HEK293 (cell line): ENCODE measurements around the gene GATA3.

Experiments used
- CTCF ChIA-PET: fragments of 350-600 bp; formaldehyde crosslinking; extraction: SDS; loops from one replicate; lab custom pipeline; 2021; ENCODE audit warnings: antibody characterized with exemption; lab: Yijun Ruan, JAX
- POLR2A ChIA-PET: fragments of 300-600 bp; formaldehyde crosslinking; extraction: SDS; loops from one replicate; lab custom pipeline; 2020; ENCODE audit warnings: antibody characterized with exemption, inconsistent platforms; lab: Yijun Ruan, JAX
- H3K27ac ChIP-seq: fragments of 200-500 bp; sonication (Bioruptor generic); 2 replicates; pipeline ENCODE4 v1.5.1; 2014; ENCODE audit warnings: low read depth, low read length, control low read depth, inconsistent platforms; ENCODE audit errors: extremely low read depth
- H3K36me3 ChIP-seq, 2 experiments: fragments of 200-500 bp in 1 of 2; sonication (Bioruptor generic) in 1 of 2; 1 replicate in 1 of 2; 2 replicates in 1 of 2; pipeline ENCODE4 v1.5.1; 2014 to 2017; ENCODE audit warnings: inconsistent platforms in 2 of 2, low read length in 2 of 2; ENCODE audit not compliant: control insufficient read depth in 2 of 2, insufficient read depth in 1 of 2
- H3K4me1 ChIP-seq: fragments of 200-500 bp; sonication (Bioruptor generic); 2 replicates; pipeline ENCODE4 v1.5.1; 2014; ENCODE audit warnings: mild to moderate bottlenecking, low read length, inconsistent platforms; ENCODE audit not compliant: control insufficient read depth, insufficient read depth
- H3K4me3 ChIP-seq: 2 replicates; pipeline ENCODE4 v1.5.1; 2011; ENCODE audit warnings: low read depth, mild to moderate bottlenecking, control low read depth, low read length, moderate library complexity
- H3K9me3 ChIP-seq: fragments of 200-500 bp; sonication (Bioruptor generic); 2 replicates; pipeline ENCODE4 v1.5.1; 2014; ENCODE audit warnings: low read depth, low read length, inconsistent platforms; ENCODE audit not compliant: control insufficient read depth, insufficient read depth
- FEZF1 ChIP-seq: fragments of 450-650 bp; formaldehyde crosslinking; IDR thresholded peaks from 2 replicates; pipeline ENCODE4 v1.5.1; 2016; ENCODE audit warnings: missing biosample characterization, missing genetic modification characterization
- MZF1 ChIP-seq: fragments of 450-650 bp; formaldehyde crosslinking; IDR thresholded peaks from 2 replicates; pipeline ENCODE4 v1.5.1; 2017; ENCODE audit warnings: missing biosample characterization, missing genetic modification characterization, borderline replicate concordance
- OSR2 ChIP-seq: fragments of 450-650 bp; formaldehyde crosslinking; IDR thresholded peaks from 2 replicates; pipeline ENCODE4 v1.5.1; 2016; ENCODE audit warnings: missing biosample characterization, missing genetic modification characterization
- SP7 ChIP-seq: fragments of 450-650 bp; formaldehyde crosslinking; IDR thresholded peaks from 2 replicates; pipeline ENCODE4 v1.5.1; 2016; ENCODE audit warnings: missing biosample characterization, missing genetic modification characterization
- TCF7L2 ChIP-seq: IDR thresholded peaks from 2 replicates; pipeline ENCODE4 v1.6.1; 2011; ENCODE audit warnings: low read depth, mild to moderate bottlenecking, inconsistent platforms, low read length, moderate library complexity, borderline replicate concordance
- ZBTB21 ChIP-seq: fragments of 450-650 bp; formaldehyde crosslinking; IDR thresholded peaks from 2 replicates; pipeline ENCODE4 v1.5.1; 2017; ENCODE audit warnings: missing biosample characterization, missing genetic modification characterization
- ZEB2 ChIP-seq: fragments of 450-650 bp; formaldehyde crosslinking; IDR thresholded peaks from 2 replicates; pipeline ENCODE4 v1.5.1; 2016; ENCODE audit warnings: missing biosample characterization, missing genetic modification characterization
- ZIC2 ChIP-seq: fragments of 450-650 bp; formaldehyde crosslinking; IDR thresholded peaks from 2 replicates; pipeline ENCODE4 v1.5.1; 2016; ENCODE audit warnings: missing biosample characterization, missing genetic modification characterization
- ZNF121 ChIP-seq: fragments of 450-650 bp; formaldehyde crosslinking; IDR thresholded peaks from 2 replicates; pipeline ENCODE4 v1.5.1; 2016; ENCODE audit warnings: missing biosample characterization, missing genetic modification characterization
- ZNF157 ChIP-seq: fragments of 450-650 bp; formaldehyde crosslinking; IDR thresholded peaks from 2 replicates; pipeline ENCODE4 v1.5.1; 2016; ENCODE audit warnings: missing biosample characterization, missing genetic modification characterization
- ZNF426 ChIP-seq: fragments of 450-650 bp; formaldehyde crosslinking; IDR thresholded peaks from 2 replicates; pipeline ENCODE4 v1.5.1; 2017; ENCODE audit warnings: missing biosample characterization, missing genetic modification characterization, mild to moderate bottlenecking, inconsistent platforms, moderate library complexity
- ZNF785 ChIP-seq: fragments of 450-650 bp; formaldehyde crosslinking; IDR thresholded peaks from 2 replicates; pipeline ENCODE4 v1.5.1; 2016; ENCODE audit warnings: missing biosample characterization, missing genetic modification characterization
- ZSCAN16 ChIP-seq: fragments of 450-650 bp; formaldehyde crosslinking; IDR thresholded peaks from 2 replicates; pipeline ENCODE4 v1.5.1; 2016; ENCODE audit warnings: missing biosample characterization, missing genetic modification characterization
- TF ChIP-seq, protein P1 (sequence below): fragments of 450-650 bp; formaldehyde crosslinking; IDR thresholded peaks from 2 replicates; pipeline ENCODE4 v1.5.0; 2017; ENCODE audit warnings: missing biosample characterization, missing genetic modification characterization, borderline replicate concordance
- TF ChIP-seq, protein P2 (sequence below): fragments of 450-650 bp; formaldehyde crosslinking; IDR thresholded peaks from 2 replicates; pipeline ENCODE4 v1.5.1; 2016; ENCODE audit warnings: missing biosample characterization, missing genetic modification characterization
- TF ChIP-seq, protein P3 (sequence below): fragments of 450-650 bp; formaldehyde crosslinking; IDR thresholded peaks from 2 replicates; pipeline ENCODE4 v1.5.1; 2016; ENCODE audit warnings: missing biosample characterization, missing genetic modification characterization
- TF ChIP-seq, protein P4 (sequence below): fragments of 450-650 bp; formaldehyde crosslinking; IDR thresholded peaks from 2 replicates; pipeline ENCODE4 v1.5.1; 2016; ENCODE audit warnings: missing biosample characterization, missing genetic modification characterization
- TF ChIP-seq, protein P5 (sequence below): fragments of 450-650 bp; formaldehyde crosslinking; IDR thresholded peaks from 2 replicates; pipeline ENCODE4 v1.5.1; 2016; ENCODE audit warnings: missing biosample characterization, missing genetic modification characterization
- TF ChIP-seq, protein P6 (sequence below): fragments of 450-650 bp; formaldehyde crosslinking; IDR thresholded peaks from 2 replicates; pipeline ENCODE4 v1.5.1; 2016; ENCODE audit warnings: missing biosample characterization, missing genetic modification characterization, borderline replicate concordance
- TF ChIP-seq, protein P7 (sequence below): fragments of 450-650 bp; formaldehyde crosslinking; IDR thresholded peaks from 2 replicates; pipeline ENCODE4 v1.5.1; 2017; ENCODE audit warnings: missing biosample characterization, mild to moderate bottlenecking, missing genetic modification characterization, moderate library complexity
- TF ChIP-seq, protein P8 (sequence below): fragments of 450-650 bp; formaldehyde crosslinking; IDR thresholded peaks from 2 replicates; pipeline ENCODE4 v1.5.1; 2016; ENCODE audit warnings: missing biosample characterization, missing genetic modification characterization

Gene GATA3

DNA sequence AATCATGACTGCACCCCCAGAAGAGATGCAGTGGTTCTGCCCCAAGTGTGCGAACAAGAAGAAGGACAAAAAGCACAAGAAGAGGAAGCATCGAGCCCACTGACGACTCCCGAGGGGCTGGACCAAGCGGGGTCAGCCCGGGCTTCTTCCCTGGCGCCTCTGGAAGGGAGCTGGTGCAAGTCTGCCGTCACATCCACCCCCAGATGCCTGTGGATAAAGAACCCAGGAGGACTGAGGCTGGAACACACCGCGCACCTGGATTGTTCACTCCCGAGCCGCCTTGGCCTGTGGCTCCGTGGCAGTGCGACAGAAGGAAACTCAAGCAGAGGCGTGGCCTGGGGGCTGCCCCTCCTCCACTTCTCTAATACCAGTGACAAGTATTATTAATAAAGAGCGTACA is 39.8 kb upstream of the GATA3 start:
- POLR2A ChIA-PET, result no interaction called here
- Histone ChIP-seq H3K4me3 (no peak overlapping the region), H3K9me3 (no peaks in the 10 kb centered on the region)
- CTCF ChIA-PET, result no interaction called here
- TF ChIP-seq, protein P1, sequence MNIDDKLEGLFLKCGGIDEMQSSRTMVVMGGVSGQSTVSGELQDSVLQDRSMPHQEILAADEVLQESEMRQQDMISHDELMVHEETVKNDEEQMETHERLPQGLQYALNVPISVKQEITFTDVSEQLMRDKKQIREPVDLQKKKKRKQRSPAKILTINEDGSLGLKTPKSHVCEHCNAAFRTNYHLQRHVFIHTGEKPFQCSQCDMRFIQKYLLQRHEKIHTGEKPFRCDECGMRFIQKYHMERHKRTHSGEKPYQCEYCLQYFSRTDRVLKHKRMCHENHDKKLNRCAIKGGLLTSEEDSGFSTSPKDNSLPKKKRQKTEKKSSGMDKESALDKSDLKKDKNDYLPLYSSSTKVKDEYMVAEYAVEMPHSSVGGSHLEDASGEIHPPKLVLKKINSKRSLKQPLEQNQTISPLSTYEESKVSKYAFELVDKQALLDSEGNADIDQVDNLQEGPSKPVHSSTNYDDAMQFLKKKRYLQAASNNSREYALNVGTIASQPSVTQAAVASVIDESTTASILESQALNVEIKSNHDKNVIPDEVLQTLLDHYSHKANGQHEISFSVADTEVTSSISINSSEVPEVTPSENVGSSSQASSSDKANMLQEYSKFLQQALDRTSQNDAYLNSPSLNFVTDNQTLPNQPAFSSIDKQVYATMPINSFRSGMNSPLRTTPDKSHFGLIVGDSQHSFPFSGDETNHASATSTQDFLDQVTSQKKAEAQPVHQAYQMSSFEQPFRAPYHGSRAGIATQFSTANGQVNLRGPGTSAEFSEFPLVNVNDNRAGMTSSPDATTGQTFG, result no peak
- TF ChIP-seq, protein P2, sequence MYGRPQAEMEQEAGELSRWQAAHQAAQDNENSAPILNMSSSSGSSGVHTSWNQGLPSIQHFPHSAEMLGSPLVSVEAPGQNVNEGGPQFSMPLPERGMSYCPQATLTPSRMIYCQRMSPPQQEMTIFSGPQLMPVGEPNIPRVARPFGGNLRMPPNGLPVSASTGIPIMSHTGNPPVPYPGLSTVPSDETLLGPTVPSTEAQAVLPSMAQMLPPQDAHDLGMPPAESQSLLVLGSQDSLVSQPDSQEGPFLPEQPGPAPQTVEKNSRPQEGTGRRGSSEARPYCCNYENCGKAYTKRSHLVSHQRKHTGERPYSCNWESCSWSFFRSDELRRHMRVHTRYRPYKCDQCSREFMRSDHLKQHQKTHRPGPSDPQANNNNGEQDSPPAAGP (tag by site-specific recombination), result no peak
- TF ChIP-seq, protein P3, sequence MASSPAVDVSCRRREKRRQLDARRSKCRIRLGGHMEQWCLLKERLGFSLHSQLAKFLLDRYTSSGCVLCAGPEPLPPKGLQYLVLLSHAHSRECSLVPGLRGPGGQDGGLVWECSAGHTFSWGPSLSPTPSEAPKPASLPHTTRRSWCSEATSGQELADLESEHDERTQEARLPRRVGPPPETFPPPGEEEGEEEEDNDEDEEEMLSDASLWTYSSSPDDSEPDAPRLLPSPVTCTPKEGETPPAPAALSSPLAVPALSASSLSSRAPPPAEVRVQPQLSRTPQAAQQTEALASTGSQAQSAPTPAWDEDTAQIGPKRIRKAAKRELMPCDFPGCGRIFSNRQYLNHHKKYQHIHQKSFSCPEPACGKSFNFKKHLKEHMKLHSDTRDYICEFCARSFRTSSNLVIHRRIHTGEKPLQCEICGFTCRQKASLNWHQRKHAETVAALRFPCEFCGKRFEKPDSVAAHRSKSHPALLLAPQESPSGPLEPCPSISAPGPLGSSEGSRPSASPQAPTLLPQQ (tag by site-specific recombination), result no peak
- TF ChIP-seq TCF7L2 (no peak), MZF1 (tag by site-specific recombination) (no peak), ZNF426 (tag by site-specific recombination) (no peak), ZNF785 (tag by site-specific recombination) (no peak), ZIC2 (tag by site-specific recombination) (no peak), ZBTB21 (tag by site-specific recombination) (no peak), ZNF157 (tag by site-specific recombination) (no peak), ZEB2 (tag by site-specific recombination) (no peak)
- TF ChIP-seq, protein P4, sequence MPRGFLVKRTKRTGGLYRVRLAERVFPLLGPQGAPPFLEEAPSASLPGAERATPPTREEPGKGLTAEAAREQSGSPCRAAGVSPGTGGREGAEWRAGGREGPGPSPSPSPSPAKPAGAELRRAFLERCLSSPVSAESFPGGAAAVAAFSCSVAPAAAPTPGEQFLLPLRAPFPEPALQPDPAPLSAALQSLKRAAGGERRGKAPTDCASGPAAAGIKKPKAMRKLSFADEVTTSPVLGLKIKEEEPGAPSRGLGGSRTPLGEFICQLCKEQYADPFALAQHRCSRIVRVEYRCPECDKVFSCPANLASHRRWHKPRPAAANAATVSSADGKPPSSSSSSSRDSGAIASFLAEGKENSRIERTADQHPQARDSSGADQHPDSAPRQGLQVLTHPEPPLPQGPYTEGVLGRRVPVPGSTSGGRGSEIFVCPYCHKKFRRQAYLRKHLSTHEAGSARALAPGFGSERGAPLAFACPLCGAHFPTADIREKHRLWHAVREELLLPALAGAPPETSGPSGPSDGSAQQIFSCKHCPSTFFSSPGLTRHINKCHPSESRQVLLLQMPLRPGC (tag by site-specific recombination), result no peak
- TF ChIP-seq, protein P5, sequence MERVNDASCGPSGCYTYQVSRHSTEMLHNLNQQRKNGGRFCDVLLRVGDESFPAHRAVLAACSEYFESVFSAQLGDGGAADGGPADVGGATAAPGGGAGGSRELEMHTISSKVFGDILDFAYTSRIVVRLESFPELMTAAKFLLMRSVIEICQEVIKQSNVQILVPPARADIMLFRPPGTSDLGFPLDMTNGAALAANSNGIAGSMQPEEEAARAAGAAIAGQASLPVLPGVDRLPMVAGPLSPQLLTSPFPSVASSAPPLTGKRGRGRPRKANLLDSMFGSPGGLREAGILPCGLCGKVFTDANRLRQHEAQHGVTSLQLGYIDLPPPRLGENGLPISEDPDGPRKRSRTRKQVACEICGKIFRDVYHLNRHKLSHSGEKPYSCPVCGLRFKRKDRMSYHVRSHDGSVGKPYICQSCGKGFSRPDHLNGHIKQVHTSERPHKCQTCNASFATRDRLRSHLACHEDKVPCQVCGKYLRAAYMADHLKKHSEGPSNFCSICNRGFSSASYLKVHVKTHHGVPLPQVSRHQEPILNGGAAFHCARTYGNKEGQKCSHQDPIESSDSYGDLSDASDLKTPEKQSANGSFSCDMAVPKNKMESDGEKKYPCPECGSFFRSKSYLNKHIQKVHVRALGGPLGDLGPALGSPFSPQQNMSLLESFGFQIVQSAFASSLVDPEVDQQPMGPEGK (tag by site-specific recombination), result no peak
- TF ChIP-seq, all 188 proteins: peak for 0
- no peaks in the 10 kb centered on the region for H3K4me1 ChIP-seq
- no peak overlapping the region for H3K27ac ChIP-seq
- H3K36me3 ChIP-seq, result peaks cover 0 to 21% of the 10 kb centered on the region in 2 experiments; a peak in 2 of 3 replicates

DNA sequence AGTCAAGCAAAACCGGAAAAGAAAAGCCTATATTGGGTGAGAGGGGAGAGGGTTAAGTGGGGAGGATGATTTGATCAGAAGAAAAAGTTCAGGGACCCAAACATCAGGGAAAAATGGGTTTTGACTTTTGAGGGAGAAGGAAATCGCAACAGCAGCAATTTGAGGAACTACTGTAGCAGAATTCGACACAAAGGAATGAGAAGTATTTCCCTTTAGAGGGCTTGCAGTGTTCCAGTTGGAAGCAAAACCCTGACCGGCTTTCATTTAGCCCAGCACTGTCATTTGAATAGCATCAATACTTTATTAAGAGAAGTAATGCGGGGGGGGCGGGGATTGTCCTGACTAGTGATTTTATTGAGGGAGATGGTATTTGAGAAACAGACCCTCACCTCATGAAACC is 37.2 kb upstream of the GATA3 start:
- ChIA-PET CTCF (no interaction called here), POLR2A (no interaction called here)
- Histone ChIP-seq H3K27ac (no peak overlapping the region), H3K36me3 (peaks cover 0 to 5% of the 10 kb centered on the region in 2 experiments; a peak in 1 of 3 replicates), H3K4me1 (no peaks in the 10 kb centered on the region), H3K4me3 (no peak overlapping the region), H3K9me3 (no peaks in the 10 kb centered on the region)
- TF ChIP-seq ZSCAN16 (tag by site-specific recombination) (no peak), FEZF1 (no peak), SP7 (tag by site-specific recombination) (no peak), OSR2 (tag by site-specific recombination) (no peak), ZNF121 (tag by site-specific recombination) (no peak)
- TF ChIP-seq, protein P6, sequence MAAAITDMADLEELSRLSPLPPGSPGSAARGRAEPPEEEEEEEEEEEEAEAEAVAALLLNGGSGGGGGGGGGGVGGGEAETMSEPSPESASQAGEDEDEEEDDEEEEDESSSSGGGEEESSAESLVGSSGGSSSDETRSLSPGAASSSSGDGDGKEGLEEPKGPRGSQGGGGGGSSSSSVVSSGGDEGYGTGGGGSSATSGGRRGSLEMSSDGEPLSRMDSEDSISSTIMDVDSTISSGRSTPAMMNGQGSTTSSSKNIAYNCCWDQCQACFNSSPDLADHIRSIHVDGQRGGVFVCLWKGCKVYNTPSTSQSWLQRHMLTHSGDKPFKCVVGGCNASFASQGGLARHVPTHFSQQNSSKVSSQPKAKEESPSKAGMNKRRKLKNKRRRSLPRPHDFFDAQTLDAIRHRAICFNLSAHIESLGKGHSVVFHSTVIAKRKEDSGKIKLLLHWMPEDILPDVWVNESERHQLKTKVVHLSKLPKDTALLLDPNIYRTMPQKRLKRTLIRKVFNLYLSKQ, result no peak
- TF ChIP-seq, protein P7, sequence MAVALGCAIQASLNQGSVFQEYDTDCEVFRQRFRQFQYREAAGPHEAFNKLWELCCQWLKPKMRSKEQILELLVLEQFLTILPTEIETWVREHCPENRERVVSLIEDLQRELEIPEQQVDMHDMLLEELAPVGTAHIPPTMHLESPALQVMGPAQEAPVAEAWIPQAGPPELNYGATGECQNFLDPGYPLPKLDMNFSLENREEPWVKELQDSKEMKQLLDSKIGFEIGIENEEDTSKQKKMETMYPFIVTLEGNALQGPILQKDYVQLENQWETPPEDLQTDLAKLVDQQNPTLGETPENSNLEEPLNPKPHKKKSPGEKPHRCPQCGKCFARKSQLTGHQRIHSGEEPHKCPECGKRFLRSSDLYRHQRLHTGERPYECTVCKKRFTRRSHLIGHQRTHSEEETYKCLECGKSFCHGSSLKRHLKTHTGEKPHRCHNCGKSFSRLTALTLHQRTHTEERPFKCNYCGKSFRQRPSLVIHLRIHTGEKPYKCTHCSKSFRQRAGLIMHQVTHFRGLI (tag by site-specific recombination), result no peak
- TF ChIP-seq, protein P8, sequence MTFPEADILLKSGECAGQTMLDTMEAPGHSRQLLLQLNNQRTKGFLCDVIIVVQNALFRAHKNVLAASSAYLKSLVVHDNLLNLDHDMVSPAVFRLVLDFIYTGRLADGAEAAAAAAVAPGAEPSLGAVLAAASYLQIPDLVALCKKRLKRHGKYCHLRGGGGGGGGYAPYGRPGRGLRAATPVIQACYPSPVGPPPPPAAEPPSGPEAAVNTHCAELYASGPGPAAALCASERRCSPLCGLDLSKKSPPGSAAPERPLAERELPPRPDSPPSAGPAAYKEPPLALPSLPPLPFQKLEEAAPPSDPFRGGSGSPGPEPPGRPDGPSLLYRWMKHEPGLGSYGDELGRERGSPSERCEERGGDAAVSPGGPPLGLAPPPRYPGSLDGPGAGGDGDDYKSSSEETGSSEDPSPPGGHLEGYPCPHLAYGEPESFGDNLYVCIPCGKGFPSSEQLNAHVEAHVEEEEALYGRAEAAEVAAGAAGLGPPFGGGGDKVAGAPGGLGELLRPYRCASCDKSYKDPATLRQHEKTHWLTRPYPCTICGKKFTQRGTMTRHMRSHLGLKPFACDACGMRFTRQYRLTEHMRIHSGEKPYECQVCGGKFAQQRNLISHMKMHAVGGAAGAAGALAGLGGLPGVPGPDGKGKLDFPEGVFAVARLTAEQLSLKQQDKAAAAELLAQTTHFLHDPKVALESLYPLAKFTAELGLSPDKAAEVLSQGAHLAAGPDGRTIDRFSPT, result no peak
